HL-60 (cell line): ENCODE measurements around the gene BPIFB3.

Experiments used
- DNase-seq, 2 experiments: peaks; one replicate each; pipeline ENCODE4 v3.0.0-alpha.2; 2010 to 2020; ENCODE audit warnings: low read depth in 1 of 2, low spot score in 1 of 2
- H3K27ac ChIP-seq: fragments of 250-450 bp; sonication (Bioruptor Pico); replicated peaks from 2 replicates; pipeline ENCODE4 v1.5.1; 2020; ENCODE audit warnings: mild to moderate bottlenecking, moderate library complexity
- H3K27me3 ChIP-seq: fragments of 250-450 bp; sonication (Bioruptor Pico); 2 replicates; pipeline ENCODE4 v1.5.1; 2021; ENCODE audit warnings: mild to moderate bottlenecking, moderate library complexity; ENCODE audit not compliant: insufficient read depth, poor library complexity, severe bottlenecking
- H3K4me3 ChIP-seq: replicated peaks from 2 replicates; pipeline ENCODE4 v1.5.1; 2011; ENCODE audit warnings: mild to moderate bottlenecking, control low read depth, low read length; ENCODE audit not compliant: insufficient read depth
- GABPA ChIP-seq: IDR thresholded peaks from 2 replicates; pipeline ENCODE4 v1.6.1; 2012; ENCODE audit warnings: low read depth
- POLR2AphosphoS5 ChIP-seq: IDR thresholded peaks from 2 replicates; pipeline ENCODE4 v1.6.1; 2012; ENCODE audit warnings: low read depth
- SPI1 ChIP-seq: IDR thresholded peaks from 2 replicates; pipeline ENCODE4 v1.6.1; 2012; ENCODE audit warnings: low read depth, mild to moderate bottlenecking, borderline replicate concordance
- TF ChIP-seq, protein P1 (sequence below): IDR thresholded peaks from one replicate; pipeline ENCODE4 v1.5.1; 2011; ENCODE audit warnings: low read length, control low read depth, inconsistent platforms; ENCODE audit not compliant: insufficient read depth
- TF ChIP-seq, protein P2 (sequence below): IDR thresholded peaks from 2 replicates; pipeline ENCODE4 v1.6.1; 2012; ENCODE audit warnings: low read depth; ENCODE audit not compliant: insufficient replicate concordance

The BPIFB3 gene

GRCh38 chr20:33018169-33018931 is 35.4 kb upstream of the BPIFB3 start:
- DNase-seq: no peak
- no peaks in the 10 kb centered on the region for H3K27me3 ChIP-seq

DNA sequence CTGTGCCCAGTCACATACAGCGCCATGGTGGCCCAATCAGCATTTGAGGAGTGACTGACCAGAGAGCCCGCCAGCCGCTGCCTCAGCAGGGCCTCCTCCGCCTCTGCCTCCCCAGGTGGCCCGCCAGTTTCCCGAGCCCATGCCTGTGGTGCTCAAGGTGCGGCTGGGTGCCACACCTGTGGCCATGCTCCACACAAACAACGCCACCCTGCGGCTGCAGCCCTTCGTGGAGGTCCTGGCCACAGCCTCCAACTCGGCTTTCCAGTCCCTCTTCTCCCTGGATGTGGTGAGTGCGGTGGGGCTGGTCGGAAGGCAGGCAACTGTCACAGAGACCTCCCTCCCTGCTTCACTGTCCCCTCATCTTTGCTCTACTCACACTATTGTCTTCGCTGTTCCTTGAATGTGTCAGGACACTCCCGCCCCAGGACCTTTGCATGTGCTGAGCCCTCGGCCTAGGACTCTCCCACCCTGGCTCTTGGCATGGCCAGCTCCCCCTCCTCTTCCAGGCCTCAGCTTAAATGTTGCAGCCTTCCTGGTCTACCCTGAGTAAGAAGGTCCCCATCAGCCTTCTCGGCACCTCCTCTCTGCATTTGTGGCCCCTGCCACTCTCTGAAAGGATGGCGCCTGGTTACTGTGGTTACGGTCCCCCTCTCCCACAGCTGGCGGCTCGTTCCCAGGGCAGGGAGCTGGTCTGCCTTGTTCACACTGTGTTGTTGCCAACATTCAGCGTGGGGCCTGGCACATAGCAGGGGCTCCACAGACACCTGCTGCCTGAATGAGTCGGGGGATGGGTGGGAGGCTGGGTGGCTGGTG is 34.0 kb upstream of the BPIFB3 start:
- no peak overlapping the region for H3K4me3 ChIP-seq
- TF ChIP-seq, protein P1, sequence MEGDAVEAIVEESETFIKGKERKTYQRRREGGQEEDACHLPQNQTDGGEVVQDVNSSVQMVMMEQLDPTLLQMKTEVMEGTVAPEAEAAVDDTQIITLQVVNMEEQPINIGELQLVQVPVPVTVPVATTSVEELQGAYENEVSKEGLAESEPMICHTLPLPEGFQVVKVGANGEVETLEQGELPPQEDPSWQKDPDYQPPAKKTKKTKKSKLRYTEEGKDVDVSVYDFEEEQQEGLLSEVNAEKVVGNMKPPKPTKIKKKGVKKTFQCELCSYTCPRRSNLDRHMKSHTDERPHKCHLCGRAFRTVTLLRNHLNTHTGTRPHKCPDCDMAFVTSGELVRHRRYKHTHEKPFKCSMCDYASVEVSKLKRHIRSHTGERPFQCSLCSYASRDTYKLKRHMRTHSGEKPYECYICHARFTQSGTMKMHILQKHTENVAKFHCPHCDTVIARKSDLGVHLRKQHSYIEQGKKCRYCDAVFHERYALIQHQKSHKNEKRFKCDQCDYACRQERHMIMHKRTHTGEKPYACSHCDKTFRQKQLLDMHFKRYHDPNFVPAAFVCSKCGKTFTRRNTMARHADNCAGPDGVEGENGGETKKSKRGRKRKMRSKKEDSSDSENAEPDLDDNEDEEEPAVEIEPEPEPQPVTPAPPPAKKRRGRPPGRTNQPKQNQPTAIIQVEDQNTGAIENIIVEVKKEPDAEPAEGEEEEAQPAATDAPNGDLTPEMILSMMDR: no peak
- TF ChIP-seq, protein P2, sequence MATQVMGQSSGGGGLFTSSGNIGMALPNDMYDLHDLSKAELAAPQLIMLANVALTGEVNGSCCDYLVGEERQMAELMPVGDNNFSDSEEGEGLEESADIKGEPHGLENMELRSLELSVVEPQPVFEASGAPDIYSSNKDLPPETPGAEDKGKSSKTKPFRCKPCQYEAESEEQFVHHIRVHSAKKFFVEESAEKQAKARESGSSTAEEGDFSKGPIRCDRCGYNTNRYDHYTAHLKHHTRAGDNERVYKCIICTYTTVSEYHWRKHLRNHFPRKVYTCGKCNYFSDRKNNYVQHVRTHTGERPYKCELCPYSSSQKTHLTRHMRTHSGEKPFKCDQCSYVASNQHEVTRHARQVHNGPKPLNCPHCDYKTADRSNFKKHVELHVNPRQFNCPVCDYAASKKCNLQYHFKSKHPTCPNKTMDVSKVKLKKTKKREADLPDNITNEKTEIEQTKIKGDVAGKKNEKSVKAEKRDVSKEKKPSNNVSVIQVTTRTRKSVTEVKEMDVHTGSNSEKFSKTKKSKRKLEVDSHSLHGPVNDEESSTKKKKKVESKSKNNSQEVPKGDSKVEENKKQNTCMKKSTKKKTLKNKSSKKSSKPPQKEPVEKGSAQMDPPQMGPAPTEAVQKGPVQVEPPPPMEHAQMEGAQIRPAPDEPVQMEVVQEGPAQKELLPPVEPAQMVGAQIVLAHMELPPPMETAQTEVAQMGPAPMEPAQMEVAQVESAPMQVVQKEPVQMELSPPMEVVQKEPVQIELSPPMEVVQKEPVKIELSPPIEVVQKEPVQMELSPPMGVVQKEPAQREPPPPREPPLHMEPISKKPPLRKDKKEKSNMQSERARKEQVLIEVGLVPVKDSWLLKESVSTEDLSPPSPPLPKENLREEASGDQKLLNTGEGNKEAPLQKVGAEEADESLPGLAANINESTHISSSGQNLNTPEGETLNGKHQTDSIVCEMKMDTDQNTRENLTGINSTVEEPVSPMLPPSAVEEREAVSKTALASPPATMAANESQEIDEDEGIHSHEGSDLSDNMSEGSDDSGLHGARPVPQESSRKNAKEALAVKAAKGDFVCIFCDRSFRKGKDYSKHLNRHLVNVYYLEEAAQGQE: no peak
- TF ChIP-seq SPI1 (no peak), POLR2AphosphoS5 (no peak), GABPA (no peak)
- no peak for DNase-seq
- no peak overlapping the region for H3K27ac ChIP-seq
- H3K27me3 ChIP-seq: no peaks in the 10 kb centered on the region

More at GRCh38 chr20:33018169-33018931, 35.4 kb upstream of the BPIFB3 start:
- H3K27ac ChIP-seq: no peak overlapping the region
- TF ChIP-seq, protein P2: no peak
- TF ChIP-seq GABPA (no peak), SPI1 (no peak), POLR2AphosphoS5 (no peak)
- TF ChIP-seq, protein P1: no peak
- H3K4me3 ChIP-seq: no peak overlapping the region

DNA sequence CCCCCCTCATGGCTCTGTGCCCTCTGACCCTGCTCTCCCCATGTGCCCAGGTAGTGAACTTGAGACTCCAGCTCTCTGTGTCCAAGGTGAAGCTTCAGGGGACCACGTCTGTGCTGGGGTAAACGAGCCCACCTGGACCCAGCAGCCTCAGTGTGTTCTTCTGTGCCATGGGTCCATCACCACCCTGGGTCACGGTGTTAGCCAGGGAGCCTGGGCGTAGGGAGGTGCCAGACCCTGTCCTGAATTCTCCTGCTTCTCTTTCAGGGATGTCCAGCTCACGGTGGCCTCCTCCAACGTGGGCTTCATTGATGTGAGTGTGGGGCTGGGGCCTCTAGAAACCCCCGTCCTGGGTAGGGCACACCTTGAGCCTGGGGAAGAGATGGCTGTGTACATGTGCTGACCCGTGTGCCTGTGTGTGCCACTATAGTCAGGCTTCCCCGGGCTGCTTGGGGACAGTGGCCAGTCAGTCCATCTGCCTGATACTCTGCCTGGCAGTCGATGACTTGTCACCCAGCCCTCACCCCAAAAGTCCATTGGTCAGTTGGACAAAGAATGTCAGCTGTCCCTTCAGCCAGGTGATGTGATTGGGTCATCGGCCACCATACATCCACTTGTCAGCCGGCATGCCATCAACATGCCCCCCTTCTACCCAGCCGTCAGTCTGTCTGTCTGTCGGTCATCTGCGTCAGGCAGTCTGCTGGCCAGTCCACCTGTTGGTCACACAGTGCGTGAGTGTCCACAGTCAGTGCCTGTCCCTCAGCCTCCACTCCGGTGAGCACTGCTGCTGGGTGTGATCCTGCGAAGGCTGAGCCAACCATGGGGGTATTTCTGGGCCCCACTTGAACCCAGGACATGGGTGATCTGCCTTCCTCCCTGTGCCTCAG is 33.2 kb upstream of the BPIFB3 start:
- H3K27me3 ChIP-seq: no peaks in the 10 kb centered on the region
- TF ChIP-seq, protein P1: no peak
- TF ChIP-seq GABPA: no peak
- TF ChIP-seq SPI1: no peak
- no peak overlapping the region for H3K27ac ChIP-seq
- no peak overlapping the region for H3K4me3 ChIP-seq
- DNase-seq: no peak
